Adrenal gland (tissue), 5 donors: ENCODE data around the gene CADM1.

ENCODE experiments used
- POLR2A ChIP-seq, 2 donors: fragments of 450-650 bp; IDR thresholded peaks; one replicate each; pipeline ENCODE4 v1.6.1; 2017; ENCODE audit warnings: antibody characterized with exemption in 2 of 2, mild to moderate bottlenecking in 2 of 2, moderate library complexity in 1 of 2
- TF ChIP-seq, protein P1 (sequence below), 6 experiments: fragments of 450-650 bp in 4 of 6; fragments of 200-600 bp in 2 of 6; sonication (generic) in 1 of 6; IDR thresholded peaks; 1 replicate in 5 of 6; 2 replicates in 1 of 6; pipeline versions ENCODE4 v1.5.1 to v1.8.0; 2016 to 2021; ENCODE audit warnings: antibody characterized with exemption in 6 of 6, mild to moderate bottlenecking in 2 of 6, moderate library complexity in 1 of 6
- donor health status: DM: no; HTN: no; CAD: no.

DNA sequence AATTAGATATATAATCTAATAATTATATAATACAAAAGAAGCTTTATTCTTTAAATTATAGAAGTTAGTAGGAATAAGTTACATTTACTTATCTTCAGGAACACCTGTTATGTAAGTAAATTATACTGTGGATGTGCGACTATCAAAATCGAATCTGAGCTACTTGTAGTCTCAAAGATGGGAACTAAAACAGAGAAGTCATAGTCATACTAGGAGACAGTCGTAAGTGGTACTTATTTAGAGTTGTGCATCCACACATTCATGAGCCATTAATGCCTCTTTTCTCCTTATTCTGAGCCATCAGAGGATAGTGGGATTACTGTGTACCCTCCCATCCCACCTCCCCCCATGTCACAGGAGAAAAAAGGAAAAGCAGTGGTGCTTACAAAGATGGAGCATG, 114.4 kb downstream of the CADM1 start:
- TF ChIP-seq, protein P1, sequence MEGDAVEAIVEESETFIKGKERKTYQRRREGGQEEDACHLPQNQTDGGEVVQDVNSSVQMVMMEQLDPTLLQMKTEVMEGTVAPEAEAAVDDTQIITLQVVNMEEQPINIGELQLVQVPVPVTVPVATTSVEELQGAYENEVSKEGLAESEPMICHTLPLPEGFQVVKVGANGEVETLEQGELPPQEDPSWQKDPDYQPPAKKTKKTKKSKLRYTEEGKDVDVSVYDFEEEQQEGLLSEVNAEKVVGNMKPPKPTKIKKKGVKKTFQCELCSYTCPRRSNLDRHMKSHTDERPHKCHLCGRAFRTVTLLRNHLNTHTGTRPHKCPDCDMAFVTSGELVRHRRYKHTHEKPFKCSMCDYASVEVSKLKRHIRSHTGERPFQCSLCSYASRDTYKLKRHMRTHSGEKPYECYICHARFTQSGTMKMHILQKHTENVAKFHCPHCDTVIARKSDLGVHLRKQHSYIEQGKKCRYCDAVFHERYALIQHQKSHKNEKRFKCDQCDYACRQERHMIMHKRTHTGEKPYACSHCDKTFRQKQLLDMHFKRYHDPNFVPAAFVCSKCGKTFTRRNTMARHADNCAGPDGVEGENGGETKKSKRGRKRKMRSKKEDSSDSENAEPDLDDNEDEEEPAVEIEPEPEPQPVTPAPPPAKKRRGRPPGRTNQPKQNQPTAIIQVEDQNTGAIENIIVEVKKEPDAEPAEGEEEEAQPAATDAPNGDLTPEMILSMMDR (IDR thresholded peaks at IDR 0.05): no peak
- TF ChIP-seq POLR2A (IDR thresholded peaks at IDR 0.05): no peak
